GM23338 (cell line): ENCODE results near the gene VGLL4. TPM values are rescaled to one million over a fixed set of nuclear protein-coding genes. Genes with fewer than 3 reads are reported as not detected.

Experiments
- ATAC-seq: fragments of 200-7000 bp; cut with Tn5 transposase; 3 replicates; pipeline ENCODE4 v1.9.1; 2020
- DNase-seq: peaks from one replicate; pipeline ENCODE4 v3.0.0-alpha.2; 2015; ENCODE audit warnings: low spot score
- H2AFZ ChIP-seq: fragments of 200-600 bp; sonication (generic); 2 replicates; pipeline ENCODE4 v1.8.0; 2016; ENCODE audit warnings: antibody characterized with exemption, mild to moderate bottlenecking, moderate library complexity
- H3F3A ChIP-seq: fragments of 200-600 bp; sonication (generic); replicated peaks from 2 replicates; pipeline ENCODE4 v1.8.0; 2017; ENCODE audit warnings: antibody characterized with exemption, mixed run types, low read depth
- H3K27ac ChIP-seq: fragments of 200-600 bp; sonication (generic); 2 replicates; pipeline ENCODE4 v1.6.1; 2016; ENCODE audit warnings: low read depth
- H3K27me3 ChIP-seq: fragments of 200-600 bp; sonication (generic); 2 replicates; pipeline ENCODE4 v1.8.0; 2016; ENCODE audit warnings: mild to moderate bottlenecking, mixed run types, moderate library complexity; ENCODE audit not compliant: insufficient read depth
- H3K36me3 ChIP-seq: fragments of 200-600 bp; sonication (generic); 2 replicates; pipeline ENCODE4 v1.8.0; 2016; ENCODE audit warnings: mild to moderate bottlenecking; ENCODE audit not compliant: insufficient read depth
- H3K4me1 ChIP-seq: fragments of 200-600 bp; sonication (generic); 2 replicates; pipeline ENCODE4 v1.8.0; 2016; ENCODE audit warnings: mild to moderate bottlenecking, moderate library complexity; ENCODE audit not compliant: insufficient read depth
- H3K4me2 ChIP-seq: fragments of 200-600 bp; sonication (generic); 2 replicates; pipeline ENCODE4 v1.7.1; 2017; ENCODE audit warnings: mixed run types
- H3K4me3 ChIP-seq: fragments of 200-600 bp; sonication (generic); 2 replicates; pipeline ENCODE4 v1.6.1; 2016; ENCODE audit warnings: mixed run types
- H3K79me2 ChIP-seq: fragments of 200-600 bp; sonication (generic); replicated peaks from 2 replicates; pipeline ENCODE4 v1.8.0; 2017; ENCODE audit warnings: mild to moderate bottlenecking; ENCODE audit not compliant: insufficient read depth
- H3K9me2 ChIP-seq: fragments of 200-600 bp; sonication (generic); 2 replicates; pipeline ENCODE4 v1.8.0; 2017; ENCODE audit not compliant: insufficient read depth
- H4K20me1 ChIP-seq: fragments of 200-600 bp; sonication (generic); replicated peaks from 2 replicates; pipeline ENCODE4 v1.8.0; 2017; ENCODE audit warnings: mild to moderate bottlenecking; ENCODE audit not compliant: insufficient read depth
- H3K27ac Mint-ChIP-seq: 2 replicates; pipeline ENCODE4 v1.8.0; 2020; ENCODE audit warnings: inconsistent platforms, mild to moderate bottlenecking, moderate library complexity, mixed read lengths
- H3K27me3 Mint-ChIP-seq: 3 replicates; pipeline ENCODE4 v1.8.0; 2022; ENCODE audit warnings: low read depth, mild to moderate bottlenecking, moderate library complexity, mixed read lengths, inconsistent platforms; ENCODE audit not compliant: insufficient read depth, poor library complexity
- H3K36me3 Mint-ChIP-seq: 3 replicates; pipeline ENCODE4 v1.8.0; 2021; ENCODE audit warnings: low read depth, mild to moderate bottlenecking, inconsistent platforms, moderate library complexity, mixed read lengths
- H3K4me1 Mint-ChIP-seq: 3 replicates; pipeline ENCODE4 v1.8.0; 2020; ENCODE audit warnings: mild to moderate bottlenecking, inconsistent platforms, mixed read lengths
- H3K4me3 Mint-ChIP-seq: 3 replicates; pipeline ENCODE4 v1.8.0; 2021; ENCODE audit warnings: moderate library complexity, mild to moderate bottlenecking, inconsistent platforms, mixed read lengths
- H3K9me3 Mint-ChIP-seq: 3 replicates; pipeline ENCODE4 v1.8.0; 2020; ENCODE audit warnings: moderate library complexity, mild to moderate bottlenecking, inconsistent platforms, mixed read lengths
- CREB1 ChIP-seq: fragments of 250-450 bp; sonication (Bioruptor Pico); IDR thresholded peaks from 2 replicates; pipeline ENCODE4 v1.5.0; 2020; ENCODE audit warnings: low read depth, mild to moderate bottlenecking, moderate library complexity
- EZH2 ChIP-seq: fragments of 200-600 bp; sonication (generic); IDR thresholded peaks from one replicate; pipeline ENCODE4 v1.8.0; 2017; ENCODE audit warnings: antibody characterized with exemption, mild to moderate bottlenecking, low read depth; ENCODE audit not compliant: unreplicated experiment
- EZH2phosphoT487 ChIP-seq: fragments of 200-600 bp; sonication (generic); IDR thresholded peaks from one replicate; pipeline ENCODE4 v1.8.1; 2018; ENCODE audit warnings: antibody characterized with exemption; ENCODE audit not compliant: unreplicated experiment
- JUNB ChIP-seq: IDR thresholded peaks from one replicate; pipeline ENCODE4 v1.6.1; 2016; ENCODE audit warnings: antibody characterized with exemption; ENCODE audit not compliant: unreplicated experiment
- NANOG ChIP-seq: IDR thresholded peaks from 2 replicates; pipeline ENCODE4 v1.6.1; 2016; ENCODE audit warnings: antibody characterized with exemption, borderline replicate concordance
- POLR2AphosphoS5 ChIP-seq: IDR thresholded peaks from 2 replicates; pipeline ENCODE4 v1.6.1; 2016; ENCODE audit warnings: antibody characterized with exemption, low read depth
- STAT1 ChIP-seq: IDR thresholded peaks from one replicate; pipeline ENCODE4 v1.6.1; 2016; ENCODE audit warnings: antibody characterized with exemption; ENCODE audit not compliant: unreplicated experiment
- ZNF114 ChIP-seq: fragments of 250-450 bp; sonication (Bioruptor Pico); IDR thresholded peaks from 2 replicates; pipeline ENCODE4 v1.5.0; 2020; ENCODE audit warnings: mild to moderate bottlenecking, moderate library complexity
- ZNF331 ChIP-seq: fragments of 250-450 bp; sonication (Bioruptor Pico); IDR thresholded peaks from 2 replicates; pipeline ENCODE4 v1.5.0; 2020; ENCODE audit warnings: low read depth, mild to moderate bottlenecking, moderate library complexity
- polyA plus RNA-seq: library from polyadenylated mRNA; unstranded; fragments of >200 nt; fragmentation: Nextera tagmentation; extraction: Ambion mirVana; gene quantifications from 2 replicates; pipeline ENCODE4 v1.2.1, GENCODE V29; 2016
- total RNA-seq: library from RNA; depleted of rRNA; stranded (reverse); fragments of >200 nt; shearing (Covaris generic); gene quantifications from 2 replicates; pipeline ENCODE4 v1.2.3, GENCODE V29; 2014
- TF ChIP-seq, protein P1 (sequence below): IDR thresholded peaks from 2 replicates; pipeline ENCODE4 v1.6.1; 2016; ENCODE audit warnings: antibody characterized with exemption
- TF ChIP-seq, protein P2 (sequence below), 2 experiments: fragments of 200-600 bp in 1 of 2; sonication (generic) in 1 of 2; conservative IDR thresholded peaks; 2 replicates each; pipeline versions ENCODE4 v1.5.1 to v1.6.1; 2016 to 2017; ENCODE audit warnings: antibody characterized with exemption in 2 of 2, low read depth in 2 of 2, mild to moderate bottlenecking in 2 of 2, moderate library complexity in 1 of 2
- TF ChIP-seq, protein P3 (sequence below): IDR thresholded peaks from one replicate; pipeline ENCODE4 v1.6.1; 2018; ENCODE audit warnings: antibody characterized with exemption; ENCODE audit not compliant: unreplicated experiment
- TF ChIP-seq, protein P4 (sequence below): fragments of 250-450 bp; sonication (Bioruptor Pico); IDR thresholded peaks from 2 replicates; pipeline ENCODE4 v1.5.0; 2020; ENCODE audit warnings: mild to moderate bottlenecking, moderate library complexity

VGLL4 gene
- total and polyA plus RNA-seq, 2 experiments from 2014 or later, result 20.8 to 45.9 TPM

DNA sequence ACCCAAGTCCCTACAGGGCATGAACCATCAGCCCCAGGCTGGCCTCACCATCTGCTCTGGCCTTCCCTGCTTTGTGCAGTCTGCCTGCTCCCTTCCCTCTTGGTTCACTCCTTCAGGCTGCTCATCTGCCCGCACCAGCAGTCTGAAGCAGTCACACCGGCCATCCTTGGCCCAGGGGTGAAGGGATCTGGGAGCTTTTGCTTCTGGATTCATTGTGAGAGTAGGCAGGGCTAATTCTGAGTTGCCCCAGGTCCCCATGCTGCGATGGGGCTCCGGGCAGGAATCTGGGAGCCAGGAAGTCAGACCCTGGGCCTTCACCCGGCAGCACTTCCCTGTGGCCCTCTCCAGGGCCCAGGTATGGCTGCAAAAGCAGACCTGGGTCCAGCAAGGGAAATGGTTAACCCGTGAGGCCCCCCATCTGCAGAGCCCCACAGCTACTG lies 99.7 kb downstream of the VGLL4 start:
- Mint-ChIP-seq H3K4me1 (no peaks in the 10 kb centered on the region), H3K27ac (no peak overlapping the region), H3K36me3 (peaks cover 3% of the 10 kb centered on the region; the same call in 1 of the 3 replicates), H3K27me3 (peaks cover 9% of the 10 kb centered on the region), H3K4me3 (no peak overlapping the region), H3K9me3 (no peaks in the 10 kb centered on the region)
- no peaks in the 10 kb centered on the region for H3K9me2 ChIP-seq
- no peaks in the 10 kb centered on the region for H3K79me2 ChIP-seq
- ATAC-seq (no peak), DNase-seq (no peak)
- H3K27ac ChIP-seq, result no peak overlapping the region
- H2AFZ ChIP-seq, result no peak overlapping the region
- no peaks in the 10 kb centered on the region for H3K4me1 ChIP-seq
- no peaks in the 10 kb centered on the region for H3F3A ChIP-seq
- no peak for TF ChIP-seq ZNF114
- TF ChIP-seq, protein P1, sequence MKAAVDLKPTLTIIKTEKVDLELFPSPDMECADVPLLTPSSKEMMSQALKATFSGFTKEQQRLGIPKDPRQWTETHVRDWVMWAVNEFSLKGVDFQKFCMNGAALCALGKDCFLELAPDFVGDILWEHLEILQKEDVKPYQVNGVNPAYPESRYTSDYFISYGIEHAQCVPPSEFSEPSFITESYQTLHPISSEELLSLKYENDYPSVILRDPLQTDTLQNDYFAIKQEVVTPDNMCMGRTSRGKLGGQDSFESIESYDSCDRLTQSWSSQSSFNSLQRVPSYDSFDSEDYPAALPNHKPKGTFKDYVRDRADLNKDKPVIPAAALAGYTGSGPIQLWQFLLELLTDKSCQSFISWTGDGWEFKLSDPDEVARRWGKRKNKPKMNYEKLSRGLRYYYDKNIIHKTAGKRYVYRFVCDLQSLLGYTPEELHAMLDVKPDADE, result no peak
- TF ChIP-seq, protein P2, sequence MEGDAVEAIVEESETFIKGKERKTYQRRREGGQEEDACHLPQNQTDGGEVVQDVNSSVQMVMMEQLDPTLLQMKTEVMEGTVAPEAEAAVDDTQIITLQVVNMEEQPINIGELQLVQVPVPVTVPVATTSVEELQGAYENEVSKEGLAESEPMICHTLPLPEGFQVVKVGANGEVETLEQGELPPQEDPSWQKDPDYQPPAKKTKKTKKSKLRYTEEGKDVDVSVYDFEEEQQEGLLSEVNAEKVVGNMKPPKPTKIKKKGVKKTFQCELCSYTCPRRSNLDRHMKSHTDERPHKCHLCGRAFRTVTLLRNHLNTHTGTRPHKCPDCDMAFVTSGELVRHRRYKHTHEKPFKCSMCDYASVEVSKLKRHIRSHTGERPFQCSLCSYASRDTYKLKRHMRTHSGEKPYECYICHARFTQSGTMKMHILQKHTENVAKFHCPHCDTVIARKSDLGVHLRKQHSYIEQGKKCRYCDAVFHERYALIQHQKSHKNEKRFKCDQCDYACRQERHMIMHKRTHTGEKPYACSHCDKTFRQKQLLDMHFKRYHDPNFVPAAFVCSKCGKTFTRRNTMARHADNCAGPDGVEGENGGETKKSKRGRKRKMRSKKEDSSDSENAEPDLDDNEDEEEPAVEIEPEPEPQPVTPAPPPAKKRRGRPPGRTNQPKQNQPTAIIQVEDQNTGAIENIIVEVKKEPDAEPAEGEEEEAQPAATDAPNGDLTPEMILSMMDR (conservative IDR thresholded peaks at IDR 0.05; ENCODE audit: low read depth in 2 of 2), result no peak
- TF ChIP-seq ZNF331 (CRISPR knock-in tag), result no peak
- no peak for TF ChIP-seq JUNB
- no peak for TF ChIP-seq CREB1 (CRISPR knock-in tag)
- TF ChIP-seq, protein P3, sequence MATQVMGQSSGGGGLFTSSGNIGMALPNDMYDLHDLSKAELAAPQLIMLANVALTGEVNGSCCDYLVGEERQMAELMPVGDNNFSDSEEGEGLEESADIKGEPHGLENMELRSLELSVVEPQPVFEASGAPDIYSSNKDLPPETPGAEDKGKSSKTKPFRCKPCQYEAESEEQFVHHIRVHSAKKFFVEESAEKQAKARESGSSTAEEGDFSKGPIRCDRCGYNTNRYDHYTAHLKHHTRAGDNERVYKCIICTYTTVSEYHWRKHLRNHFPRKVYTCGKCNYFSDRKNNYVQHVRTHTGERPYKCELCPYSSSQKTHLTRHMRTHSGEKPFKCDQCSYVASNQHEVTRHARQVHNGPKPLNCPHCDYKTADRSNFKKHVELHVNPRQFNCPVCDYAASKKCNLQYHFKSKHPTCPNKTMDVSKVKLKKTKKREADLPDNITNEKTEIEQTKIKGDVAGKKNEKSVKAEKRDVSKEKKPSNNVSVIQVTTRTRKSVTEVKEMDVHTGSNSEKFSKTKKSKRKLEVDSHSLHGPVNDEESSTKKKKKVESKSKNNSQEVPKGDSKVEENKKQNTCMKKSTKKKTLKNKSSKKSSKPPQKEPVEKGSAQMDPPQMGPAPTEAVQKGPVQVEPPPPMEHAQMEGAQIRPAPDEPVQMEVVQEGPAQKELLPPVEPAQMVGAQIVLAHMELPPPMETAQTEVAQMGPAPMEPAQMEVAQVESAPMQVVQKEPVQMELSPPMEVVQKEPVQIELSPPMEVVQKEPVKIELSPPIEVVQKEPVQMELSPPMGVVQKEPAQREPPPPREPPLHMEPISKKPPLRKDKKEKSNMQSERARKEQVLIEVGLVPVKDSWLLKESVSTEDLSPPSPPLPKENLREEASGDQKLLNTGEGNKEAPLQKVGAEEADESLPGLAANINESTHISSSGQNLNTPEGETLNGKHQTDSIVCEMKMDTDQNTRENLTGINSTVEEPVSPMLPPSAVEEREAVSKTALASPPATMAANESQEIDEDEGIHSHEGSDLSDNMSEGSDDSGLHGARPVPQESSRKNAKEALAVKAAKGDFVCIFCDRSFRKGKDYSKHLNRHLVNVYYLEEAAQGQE, result no peak
- no peak for TF ChIP-seq EZH2
- no peak for TF ChIP-seq STAT1
- TF ChIP-seq POLR2AphosphoS5, result no peak
- TF ChIP-seq NANOG, result no peak
- TF ChIP-seq EZH2phosphoT487, result no peak
- TF ChIP-seq, protein P4, sequence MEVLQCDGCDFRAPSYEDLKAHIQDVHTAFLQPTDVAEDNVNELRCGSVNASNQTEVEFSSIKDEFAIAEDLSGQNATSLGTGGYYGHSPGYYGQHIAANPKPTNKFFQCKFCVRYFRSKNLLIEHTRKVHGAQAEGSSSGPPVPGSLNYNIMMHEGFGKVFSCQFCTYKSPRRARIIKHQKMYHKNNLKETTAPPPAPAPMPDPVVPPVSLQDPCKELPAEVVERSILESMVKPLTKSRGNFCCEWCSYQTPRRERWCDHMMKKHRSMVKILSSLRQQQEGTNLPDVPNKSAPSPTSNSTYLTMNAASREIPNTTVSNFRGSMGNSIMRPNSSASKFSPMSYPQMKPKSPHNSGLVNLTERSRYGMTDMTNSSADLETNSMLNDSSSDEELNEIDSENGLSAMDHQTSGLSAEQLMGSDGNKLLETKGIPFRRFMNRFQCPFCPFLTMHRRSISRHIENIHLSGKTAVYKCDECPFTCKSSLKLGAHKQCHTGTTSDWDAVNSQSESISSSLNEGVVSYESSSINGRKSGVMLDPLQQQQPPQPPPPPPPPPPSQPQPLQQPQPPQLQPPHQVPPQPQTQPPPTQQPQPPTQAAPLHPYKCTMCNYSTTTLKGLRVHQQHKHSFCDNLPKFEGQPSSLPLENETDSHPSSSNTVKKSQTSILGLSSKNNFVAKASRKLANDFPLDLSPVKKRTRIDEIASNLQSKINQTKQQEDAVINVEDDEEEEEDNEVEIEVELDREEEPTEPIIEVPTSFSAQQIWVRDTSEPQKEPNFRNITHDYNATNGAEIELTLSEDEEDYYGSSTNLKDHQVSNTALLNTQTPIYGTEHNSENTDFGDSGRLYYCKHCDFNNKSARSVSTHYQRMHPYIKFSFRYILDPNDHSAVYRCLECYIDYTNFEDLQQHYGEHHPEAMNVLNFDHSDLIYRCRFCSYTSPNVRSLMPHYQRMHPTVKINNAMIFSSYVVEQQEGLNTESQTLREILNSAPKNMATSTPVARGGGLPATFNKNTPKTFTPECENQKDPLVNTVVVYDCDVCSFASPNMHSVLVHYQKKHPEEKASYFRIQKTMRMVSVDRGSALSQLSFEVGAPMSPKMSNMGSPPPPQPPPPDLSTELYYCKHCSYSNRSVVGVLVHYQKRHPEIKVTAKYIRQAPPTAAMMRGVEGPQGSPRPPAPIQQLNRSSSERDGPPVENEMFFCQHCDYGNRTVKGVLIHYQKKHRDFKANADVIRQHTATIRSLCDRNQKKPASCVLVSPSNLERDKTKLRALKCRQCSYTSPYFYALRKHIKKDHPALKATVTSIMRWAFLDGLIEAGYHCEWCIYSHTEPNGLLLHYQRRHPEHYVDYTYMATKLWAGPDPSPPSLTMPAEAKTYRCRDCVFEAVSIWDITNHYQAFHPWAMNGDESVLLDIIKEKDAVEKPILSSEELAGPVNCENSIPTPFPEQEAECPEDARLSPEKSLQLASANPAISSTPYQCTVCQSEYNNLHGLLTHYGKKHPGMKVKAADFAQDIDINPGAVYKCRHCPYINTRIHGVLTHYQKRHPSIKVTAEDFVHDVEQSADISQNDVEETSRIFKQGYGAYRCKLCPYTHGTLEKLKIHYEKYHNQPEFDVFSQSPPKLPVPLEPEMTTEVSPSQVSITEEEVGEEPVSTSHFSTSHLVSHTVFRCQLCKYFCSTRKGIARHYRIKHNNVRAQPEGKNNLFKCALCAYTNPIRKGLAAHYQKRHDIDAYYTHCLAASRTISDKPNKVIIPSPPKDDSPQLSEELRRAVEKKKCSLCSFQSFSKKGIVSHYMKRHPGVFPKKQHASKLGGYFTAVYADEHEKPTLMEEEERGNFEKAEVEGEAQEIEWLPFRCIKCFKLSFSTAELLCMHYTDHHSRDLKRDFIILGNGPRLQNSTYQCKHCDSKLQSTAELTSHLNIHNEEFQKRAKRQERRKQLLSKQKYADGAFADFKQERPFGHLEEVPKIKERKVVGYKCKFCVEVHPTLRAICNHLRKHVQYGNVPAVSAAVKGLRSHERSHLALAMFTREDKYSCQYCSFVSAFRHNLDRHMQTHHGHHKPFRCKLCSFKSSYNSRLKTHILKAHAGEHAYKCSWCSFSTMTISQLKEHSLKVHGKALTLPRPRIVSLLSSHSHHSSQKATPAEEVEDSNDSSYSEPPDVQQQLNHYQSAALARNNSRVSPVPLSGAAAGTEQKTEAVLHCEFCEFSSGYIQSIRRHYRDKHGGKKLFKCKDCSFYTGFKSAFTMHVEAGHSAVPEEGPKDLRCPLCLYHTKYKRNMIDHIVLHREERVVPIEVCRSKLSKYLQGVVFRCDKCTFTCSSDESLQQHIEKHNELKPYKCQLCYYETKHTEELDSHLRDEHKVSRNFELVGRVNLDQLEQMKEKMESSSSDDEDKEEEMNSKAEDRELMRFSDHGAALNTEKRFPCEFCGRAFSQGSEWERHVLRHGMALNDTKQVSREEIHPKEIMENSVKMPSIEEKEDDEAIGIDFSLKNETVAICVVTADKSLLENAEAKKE (CRISPR knock-in tag), result no peak
- H3K27me3 ChIP-seq, result no peaks in the 10 kb centered on the region
- no peaks in the 10 kb centered on the region for H3K36me3 ChIP-seq
- no peak overlapping the region for H3K4me2 ChIP-seq
- no peak overlapping the region for H3K4me3 ChIP-seq
- no peaks in the 10 kb centered on the region for H4K20me1 ChIP-seq
